Ovary (tissue), 9 donors: ENCODE measurements around the gene SLC15A3. TPM values are rescaled to one million over a fixed set of nuclear protein-coding genes. Genes with fewer than 3 reads are reported as not detected.

Experiments
- DNase-seq, 5 donors: peaks; one replicate each; pipeline ENCODE4 v3.0.0-alpha.2; 2019 to 2020
- H3K27ac ChIP-seq, 2 donors: fragments of 200-600 bp; one replicate each; pipeline versions ENCODE4 v1.5.1 to v1.8.0; 2019 to 2022
- H3K27me3 ChIP-seq: fragments of 200-600 bp; one replicate; pipeline ENCODE4 v1.8.0; 2022
- H3K36me3 ChIP-seq: fragments of 200-600 bp; sonication (generic); one replicate; pipeline ENCODE4 v1.5.1; 2019
- H3K4me1 ChIP-seq: one replicate; pipeline ENCODE4 v1.8.1; 2013; ENCODE audit warnings: mild to moderate bottlenecking, moderate library complexity; ENCODE audit not compliant: insufficient read depth
- H3K4me3 ChIP-seq: fragments of 200-600 bp; sonication (generic); one replicate; pipeline ENCODE4 v1.5.1; 2017
- H3K9me3 ChIP-seq, 2 donors: fragments of 200-600 bp in 1 of 2; sonication (generic) in 1 of 2; one replicate each; pipeline versions ENCODE4 v1.5.1 to v1.8.1; 2013 to 2019; ENCODE audit warnings: mild to moderate bottlenecking in 1 of 2, moderate library complexity in 1 of 2
- CTCF ChIP-seq, 3 donors: fragments of 450-650 bp in 2 of 3; fragments of 200-600 bp in 1 of 3; IDR thresholded peaks; one replicate each; pipeline versions ENCODE4 v1.5.1 to v1.8.0; 2016 to 2022; ENCODE audit warnings: antibody characterized with exemption in 3 of 3, mild to moderate bottlenecking in 1 of 3
- EP300 ChIP-seq: sonication (generic); formaldehyde crosslinking; IDR thresholded peaks from one replicate; pipeline ENCODE4 v1.6.1; 2017; ENCODE audit warnings: antibody characterized with exemption
- POLR2A ChIP-seq: fragments of 450-650 bp; IDR thresholded peaks from one replicate; pipeline ENCODE4 v1.6.1; 2017; ENCODE audit warnings: antibody characterized with exemption, mild to moderate bottlenecking, moderate library complexity
- WGBS, 3 donors: extraction: QIAGEN DNeasy Blood & Tissue Kit in 1 of 3; methylation state at CpG; one replicate each; pipeline versions ENCODE4 v1.1.5 to v1.1.7; 2013 to 2017; 5-methylcytosine and 5-hydroxymethylcytosine counted together
- intact Hi-C, 4 donors: fragments of 100-400 bp; cut with DNase I; formaldehyde crosslinking; loops; one replicate each; pipeline versions ENCODE4 v1.11.0 to v1.15.1; 2022 to 2023
- polyA plus RNA-seq, 2 donors: library from polyadenylated mRNA; stranded (reverse); fragments of 200-250 nt in 1 of 2; fragments of 350-450 nt in 1 of 2; fragmentation: Illumina TruSeq in 1 of 2; extraction: RNeasy Lipid Tissue Mini Kit (QIAGEN cat#74804) in 1 of 2; gene quantifications; one replicate each; pipeline ENCODE4 v1.2.3, GENCODE V29; 2013 to 2014
- total RNA-seq, 7 donors: library from RNA; depleted of rRNA in 2 of 7; stranded (reverse); fragments of >200 nt in 2 of 7; fragmentation: NEBNext Ultra II Directional in 3 of 7; extraction: Animal tissue kit (Norgen Biotek cat#: 25700) in 3 of 7; gene quantifications; one replicate each; pipeline versions ENCODE4 v1.1.0 to v1.2.4, GENCODE V29; 2016 to 2023
- donor health status: DM: no; HTN: no; CAD: no; lungs with moderate emphysema.
- donor health status: DM: no; HTN: no; CAD: no.
- donor health status: Bipolar disorder and iron deficiency.
- donor health status: DM: yes; HTN: yes; CAD: no.
- donor health status: DM: no; HTN: no; CAD: no.
- donor health status: DM: yes; HTN: yes; CAD: no.

Gene SLC15A3
- total and polyA plus RNA-seq, 9 donors, result 25.3 to 55.8 (median 38.9) TPM

DNA sequence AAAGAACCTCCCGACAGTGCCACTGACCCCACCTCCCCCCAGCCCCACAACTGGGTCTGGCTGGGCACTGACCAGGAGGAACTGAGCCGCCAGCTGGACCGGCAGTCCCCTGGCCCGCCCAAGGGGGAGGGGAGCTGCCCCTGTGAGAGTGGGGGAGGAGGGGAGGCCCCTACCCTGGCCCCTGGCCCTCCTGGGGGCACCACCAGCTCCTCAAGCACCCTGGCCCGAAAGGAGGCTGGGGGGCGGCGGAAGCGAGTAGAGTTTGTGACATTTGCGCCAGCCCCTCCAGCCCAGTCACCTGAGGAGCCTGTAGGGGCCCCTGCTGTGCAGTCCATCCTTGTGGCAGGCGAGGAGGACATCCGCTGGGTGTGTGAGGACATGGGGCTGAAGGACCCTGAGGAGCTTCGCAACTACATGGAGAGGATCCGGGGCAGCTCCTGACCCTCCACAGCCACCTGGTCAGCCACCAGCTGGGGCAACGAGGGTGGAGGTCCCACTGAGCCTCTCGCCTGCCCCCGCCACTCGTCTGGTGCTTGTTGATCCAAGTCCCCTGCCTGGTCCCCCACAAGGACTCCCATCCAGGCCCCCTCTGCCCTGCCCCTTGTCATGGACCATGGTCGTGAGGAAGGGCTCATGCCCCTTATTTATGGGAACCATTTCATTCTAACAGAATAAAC lies 15.4 kb downstream of the SLC15A3 start:
- 83 to 87% (median 86%) methylated on average over 15 to 18 of the region's 18 CpGs for WGBS, 3 donors
- no peak for TF ChIP-seq EP300
- no peak for TF ChIP-seq CTCF (IDR thresholded peaks at IDR 0.05)
- TF ChIP-seq POLR2A, result no peak
- intact Hi-C loops, result no loop called here
- DNase-seq, result peak in 1 of 5 donors; percentile 23
- Histone ChIP-seq H3K9me3 (no peaks in the 10 kb centered on the region), H3K27ac (no peak overlapping the region), H3K36me3 (no peaks in the 10 kb centered on the region), H3K4me1 (no peaks in the 10 kb centered on the region), H3K4me3 (no peak overlapping the region), H3K27me3 (no peaks in the 10 kb centered on the region)

- WGBS, 3 donors, result 83 to 91% (median 90%) methylated on average over 27 of the region's 27 CpGs
- H3K36me3 ChIP-seq, result no peaks in the 10 kb centered on the region
- peak in 1 of 5 donors; percentile 19 for DNase-seq
- no peak for TF ChIP-seq POLR2A
- no peak for TF ChIP-seq CTCF (IDR thresholded peaks at IDR 0.05)
- no peak for TF ChIP-seq EP300
- intact Hi-C loops, result no loop called here
- H3K4me1 ChIP-seq, result no peaks in the 10 kb centered on the region
- H3K27me3 ChIP-seq, result no peaks in the 10 kb centered on the region
- H3K9me3 ChIP-seq, result no peaks in the 10 kb centered on the region
- H3K27ac ChIP-seq, result no peak overlapping the region
- no peak overlapping the region for H3K4me3 ChIP-seq
Observed at GRCh38 chr11:60935676-60936442, 16.1 kb downstream of the SLC15A3 start.

- H3K9me3 ChIP-seq, result no peaks in the 10 kb centered on the region
- TF ChIP-seq EP300, result no peak
- no peak for TF ChIP-seq POLR2A
- no peak for TF ChIP-seq CTCF (IDR thresholded peaks at IDR 0.05)
- no peaks in the 10 kb centered on the region for H3K36me3 ChIP-seq
- no peak overlapping the region for H3K4me3 ChIP-seq
- no peaks in the 10 kb centered on the region for H3K4me1 ChIP-seq
- no peak overlapping the region for H3K27ac ChIP-seq
- intact Hi-C loops, result no loop called here
- peak in 1 of 5 donors; percentile 20 for DNase-seq
- WGBS, 3 donors, result 68 to 75% (median 72%) methylated on average over 21 of the region's 21 CpGs
- no peaks in the 10 kb centered on the region for H3K27me3 ChIP-seq
Observed at GRCh38 chr11:60934790-60935605, 17.0 kb downstream of the SLC15A3 start.

GRCh38 chr11:60934124-60934789 lies 17.7 kb downstream of the SLC15A3 start:
- Histone ChIP-seq H3K4me3 (no peak overlapping the region), H3K27ac (no peak overlapping the region), H3K4me1 (no peaks in the 10 kb centered on the region), H3K9me3 (no peaks in the 10 kb centered on the region), H3K27me3 (no peaks in the 10 kb centered on the region), H3K36me3 (no peaks in the 10 kb centered on the region)
- intact Hi-C loops, result no loop called here
- TF ChIP-seq CTCF (IDR thresholded peaks at IDR 0.05), result no peak
- TF ChIP-seq POLR2A, result no peak
- no peak for TF ChIP-seq EP300
- DNase-seq, result no peak
- WGBS, 3 donors, result 83 to 89% (median 83%) methylated on average over 57 of the region's 57 CpGs
